ENCODE data around the gene LKAAEAR1.
A peak's percentile ranks its signal among the peaks of the same experiment; 100 is the strongest.
"Not testable (repeated sequence)": the region's sequence is repeated elsewhere in the genome, so short reads cannot be mapped to it uniquely, and the experiment has no call there.

LKAAEAR1 gene

DNA sequence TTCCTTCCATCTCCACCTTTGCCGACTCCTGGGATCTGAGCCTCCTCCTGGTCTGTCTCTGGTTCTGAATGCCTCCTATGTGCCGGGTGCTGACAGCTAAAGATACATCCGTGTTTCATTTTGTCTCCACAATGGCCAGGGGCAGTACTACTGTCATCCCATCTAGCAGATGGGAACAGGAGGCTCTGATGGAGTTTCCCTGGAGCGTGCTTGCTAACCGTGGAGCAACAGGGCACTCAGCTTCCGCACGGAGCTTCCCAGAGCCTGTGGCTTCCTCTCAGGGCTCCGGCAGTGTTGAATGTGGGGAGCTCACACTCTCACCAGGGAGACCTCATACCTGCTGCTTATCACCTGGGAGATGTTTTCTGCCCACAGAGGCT, 35.1 kb upstream of the LKAAEAR1 start:
- no peak overlapping the region for H3K4me2 ChIP-seq (ENCODE audit: low read length)
- no peaks in the 10 kb centered on the region for H3K27me3 ChIP-seq (ENCODE audit: control insufficient read depth, insufficient read depth, low read length)
- no peak overlapping the region for H3K4me3 ChIP-seq (ENCODE audit: low read depth, low read length)
- peaks cover 8% of the 10 kb centered on the region for H3K79me2 ChIP-seq
- peaks cover 25% of the 10 kb centered on the region for H3K4me1 ChIP-seq
- H2AFZ ChIP-seq, result peak overlapping the region; percentile 19
- no peak overlapping the region for H3K9ac ChIP-seq
- TF ChIP-seq, protein P1, sequence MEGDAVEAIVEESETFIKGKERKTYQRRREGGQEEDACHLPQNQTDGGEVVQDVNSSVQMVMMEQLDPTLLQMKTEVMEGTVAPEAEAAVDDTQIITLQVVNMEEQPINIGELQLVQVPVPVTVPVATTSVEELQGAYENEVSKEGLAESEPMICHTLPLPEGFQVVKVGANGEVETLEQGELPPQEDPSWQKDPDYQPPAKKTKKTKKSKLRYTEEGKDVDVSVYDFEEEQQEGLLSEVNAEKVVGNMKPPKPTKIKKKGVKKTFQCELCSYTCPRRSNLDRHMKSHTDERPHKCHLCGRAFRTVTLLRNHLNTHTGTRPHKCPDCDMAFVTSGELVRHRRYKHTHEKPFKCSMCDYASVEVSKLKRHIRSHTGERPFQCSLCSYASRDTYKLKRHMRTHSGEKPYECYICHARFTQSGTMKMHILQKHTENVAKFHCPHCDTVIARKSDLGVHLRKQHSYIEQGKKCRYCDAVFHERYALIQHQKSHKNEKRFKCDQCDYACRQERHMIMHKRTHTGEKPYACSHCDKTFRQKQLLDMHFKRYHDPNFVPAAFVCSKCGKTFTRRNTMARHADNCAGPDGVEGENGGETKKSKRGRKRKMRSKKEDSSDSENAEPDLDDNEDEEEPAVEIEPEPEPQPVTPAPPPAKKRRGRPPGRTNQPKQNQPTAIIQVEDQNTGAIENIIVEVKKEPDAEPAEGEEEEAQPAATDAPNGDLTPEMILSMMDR (IDR thresholded peaks at IDR 0.05), result no peak
- no peaks in the 10 kb centered on the region for H3K36me3 ChIP-seq (ENCODE audit: control insufficient read depth, insufficient read depth, low read length)
- peak overlapping the region; percentile 85 for H3K27ac ChIP-seq
- no peaks in the 10 kb centered on the region for H3K9me3 ChIP-seq (ENCODE audit: control insufficient read depth, low read length)

DNA sequence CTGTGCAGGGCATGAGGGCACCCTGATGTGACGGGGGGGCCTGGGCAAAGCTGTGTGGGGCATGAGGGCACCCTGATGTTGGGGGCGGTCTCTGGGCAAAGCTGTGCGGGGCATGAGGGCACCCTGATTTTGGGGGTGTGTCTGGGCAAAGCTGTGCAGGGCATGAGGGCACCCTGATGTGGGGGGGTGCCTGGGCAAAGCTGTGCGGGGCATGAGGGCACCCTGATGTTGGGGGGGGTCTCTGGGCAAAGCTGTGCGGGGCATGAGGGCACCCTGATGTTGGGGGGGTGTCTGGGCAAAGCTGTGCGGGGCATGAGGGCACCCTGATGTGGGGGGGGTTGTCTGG, 33.2 kb upstream of the LKAAEAR1 start:
- not testable (repeated sequence) for H3K4me2 ChIP-seq (ENCODE audit: low read length); H3K4me3 ChIP-seq (ENCODE audit: low read depth, low read length); H3K9me3 ChIP-seq (ENCODE audit: control insufficient read depth, low read length); H2AFZ ChIP-seq; H3K9ac ChIP-seq; H3K79me2 ChIP-seq; H3K36me3 ChIP-seq (ENCODE audit: control insufficient read depth, insufficient read depth, low read length); H3K27me3 ChIP-seq (ENCODE audit: control insufficient read depth, insufficient read depth, low read length)
- Histone ChIP-seq H3K27ac (peak overlapping the region; percentile 65), H3K4me1 (peaks cover 39% of the 10 kb centered on the region)

DNA sequence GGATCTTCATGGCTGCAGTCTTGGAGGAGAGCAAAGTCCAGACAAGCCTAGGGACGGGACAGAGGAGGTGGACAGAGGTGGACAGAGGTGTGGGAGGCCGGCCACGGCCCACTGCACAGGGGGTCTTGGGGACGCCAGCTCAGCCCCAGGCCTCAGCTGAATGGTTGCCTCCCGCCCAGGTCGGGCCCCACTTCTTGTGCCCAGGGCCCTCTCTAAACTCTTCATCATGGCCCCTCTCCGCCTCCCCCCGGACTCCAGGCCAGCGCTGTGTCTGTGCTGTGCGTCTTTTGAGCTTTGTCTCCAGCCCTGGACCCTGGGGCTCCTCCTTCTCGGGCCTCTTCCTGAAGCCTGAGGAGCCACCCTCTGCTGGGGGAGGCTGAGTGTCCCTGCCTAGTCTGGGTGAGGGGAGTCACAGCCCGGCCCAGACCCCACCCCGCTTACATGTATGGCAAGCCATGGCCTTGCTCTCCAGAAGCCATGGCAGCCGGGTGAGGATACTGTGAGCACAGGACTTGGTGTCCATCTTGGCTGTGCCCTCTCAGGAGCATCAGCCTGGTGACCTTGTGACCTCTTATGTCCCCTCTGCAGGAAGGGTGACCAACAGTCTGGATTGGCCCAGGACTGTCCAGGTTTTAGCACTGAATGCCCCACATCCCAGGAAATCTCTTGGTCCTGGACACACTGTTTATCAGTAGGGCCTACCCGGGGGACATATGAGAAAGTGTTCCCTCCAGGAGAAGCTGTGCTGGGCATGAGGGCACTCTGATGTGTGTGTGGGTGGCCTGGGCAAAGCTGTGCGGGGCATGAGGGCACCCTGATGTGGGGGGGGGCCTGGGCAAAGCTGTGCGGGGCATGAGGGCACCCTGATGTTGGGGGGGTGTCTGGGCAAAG, 32.6 kb upstream of the LKAAEAR1 start:
- no peak overlapping the region for H3K4me3 ChIP-seq (ENCODE audit: low read depth, low read length)
- no peaks in the 10 kb centered on the region for H3K27me3 ChIP-seq (ENCODE audit: control insufficient read depth, insufficient read depth, low read length)

DNA sequence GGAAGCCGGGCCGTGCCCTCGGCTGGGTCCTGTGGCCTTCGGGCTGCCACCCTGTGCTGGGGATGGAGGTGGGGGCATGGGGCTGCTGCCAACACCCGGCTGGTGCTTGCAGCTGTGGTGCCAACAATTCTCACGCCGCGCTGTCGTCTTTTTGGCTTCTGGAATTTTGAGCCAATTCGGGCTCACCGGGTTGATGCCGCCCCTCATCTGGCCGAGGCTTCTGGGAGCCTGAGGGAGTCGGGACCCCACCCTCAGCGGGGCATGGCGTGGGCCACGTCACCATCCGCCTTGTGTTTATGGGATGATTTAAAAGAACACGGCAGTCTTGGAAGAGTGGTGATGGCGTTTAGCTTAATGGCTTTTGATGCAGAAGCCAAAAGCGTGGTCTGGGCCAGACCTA, 31.8 kb upstream of the LKAAEAR1 start:
- Histone ChIP-seq H3K79me2 (peaks cover 2% of the 10 kb centered on the region), H3K9me3 (ENCODE audit: control insufficient read depth, low read length) (no peaks in the 10 kb centered on the region), H3K36me3 (ENCODE audit: control insufficient read depth, insufficient read depth, low read length) (no peaks in the 10 kb centered on the region), H3K27me3 (ENCODE audit: control insufficient read depth, insufficient read depth, low read length) (no peaks in the 10 kb centered on the region), H3K4me1 (peaks cover 47% of the 10 kb centered on the region), H3K27ac (peak overlapping the region; percentile 65), H2AFZ (no peak overlapping the region), H3K4me3 (ENCODE audit: low read depth, low read length) (no peak overlapping the region), H3K9ac (no peak overlapping the region), H3K4me2 (ENCODE audit: low read length) (no peak overlapping the region)
- TF ChIP-seq, protein P1 (IDR thresholded peaks at IDR 0.05), result no peak

More for the DNA sequence above, 32.6 kb upstream of the LKAAEAR1 start:
- Histone ChIP-seq H3K36me3 (ENCODE audit: control insufficient read depth, insufficient read depth, low read length) (no peaks in the 10 kb centered on the region), H3K9me3 (ENCODE audit: control insufficient read depth, low read length) (no peaks in the 10 kb centered on the region), H3K4me2 (ENCODE audit: low read length) (no peak overlapping the region), H3K9ac (no peak overlapping the region), H3K27ac (peak overlapping the region; percentile 65), H2AFZ (no peak overlapping the region), H3K79me2 (peaks cover 4% of the 10 kb centered on the region), H3K4me1 (peaks cover 46% of the 10 kb centered on the region)
- TF ChIP-seq, protein P1 (IDR thresholded peaks at IDR 0.05), result no peak

DNA sequence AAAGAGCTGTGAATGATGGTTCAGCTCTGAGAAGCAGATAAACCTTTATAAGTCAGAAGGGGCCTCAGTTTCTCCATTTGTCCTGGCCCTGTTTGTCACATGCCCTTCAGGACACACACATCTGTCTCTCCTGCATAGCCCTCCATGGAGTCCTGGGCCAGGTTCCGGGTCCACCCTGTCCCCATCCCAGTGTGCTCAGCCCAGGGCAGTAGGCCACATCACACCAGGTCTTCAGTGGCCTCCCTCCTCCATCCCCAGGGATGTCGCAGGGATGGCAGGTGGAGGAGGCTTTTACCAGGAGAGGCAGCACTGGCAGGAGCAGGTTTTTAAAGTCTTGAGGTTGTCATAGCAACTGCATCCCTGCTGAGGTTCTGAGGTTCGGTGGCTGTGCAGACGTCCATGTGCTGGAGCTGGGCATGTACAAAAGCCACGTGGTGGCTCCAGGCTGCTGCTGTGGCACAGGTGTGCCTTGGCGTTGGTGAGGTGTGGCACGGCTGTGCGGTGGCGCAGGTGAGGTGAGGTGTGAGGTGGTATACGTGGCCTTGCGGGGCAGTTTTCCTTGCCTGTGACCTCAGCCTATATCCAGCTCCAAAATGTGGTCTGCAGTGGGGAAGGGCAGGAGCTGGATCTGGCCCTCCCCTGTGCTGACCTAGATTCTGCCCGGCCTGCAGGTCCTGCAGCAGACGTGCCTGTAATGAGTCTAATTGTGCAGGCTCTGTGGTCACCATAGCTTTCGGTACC, 31.1 kb upstream of the LKAAEAR1 start:
- Histone ChIP-seq H3K4me2 (ENCODE audit: low read length) (no peak overlapping the region), H3K36me3 (ENCODE audit: control insufficient read depth, insufficient read depth, low read length) (no peaks in the 10 kb centered on the region), H3K27ac (peak overlapping the region; percentile 9), H3K27me3 (ENCODE audit: control insufficient read depth, insufficient read depth, low read length) (no peaks in the 10 kb centered on the region), H3K4me3 (ENCODE audit: low read depth, low read length) (no peak overlapping the region), H3K9me3 (ENCODE audit: control insufficient read depth, low read length) (no peaks in the 10 kb centered on the region), H3K4me1 (peaks cover 47% of the 10 kb centered on the region), H2AFZ (no peak overlapping the region), H3K79me2 (peaks cover 2% of the 10 kb centered on the region), H3K9ac (no peak overlapping the region)
- TF ChIP-seq, protein P1 (IDR thresholded peaks at IDR 0.05), result no peak
